ENCODE measurements around the gene ODR4.

DNA sequence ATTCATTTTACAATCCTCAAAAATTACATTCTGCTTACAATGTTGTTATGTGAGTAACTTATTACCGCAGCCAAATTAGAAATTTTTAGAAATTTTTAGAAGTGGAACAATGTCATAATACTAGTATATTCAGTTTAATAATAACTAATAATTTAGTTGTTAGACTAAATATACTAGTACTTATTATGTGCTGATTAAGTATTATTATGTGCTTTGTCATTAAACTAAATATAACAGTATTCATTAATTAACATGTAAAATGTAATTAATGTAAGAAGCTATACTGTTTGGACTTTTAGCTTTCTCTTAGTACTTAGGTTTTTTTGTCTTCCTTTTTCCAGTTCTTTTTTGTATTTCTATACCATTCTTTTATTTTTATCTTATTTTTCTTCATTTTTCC is 15.3 kb downstream of the ODR4 start:
- TF ChIP-seq NFE2L2 (IDR thresholded peaks at IDR 0.05; ENCODE audit: low read depth, low read length) (no peak), CTCF (conservative IDR thresholded peaks at IDR 0.05; ENCODE audit: low read depth, low read length) (no peak), RCOR1 (IDR thresholded peaks at IDR 0.05; ENCODE audit: insufficient replicate concordance, low read length) (no peak), BHLHE40 (IDR thresholded peaks at IDR 0.05; ENCODE audit: low read depth, low read length) (no peak), ELK1 (IDR thresholded peaks at IDR 0.05; ENCODE audit: borderline replicate concordance, low read depth, low read length) (no peak), POLR2A (IDR thresholded peaks at IDR 0.05; ENCODE audit: low read depth, low read length) (no peak), SMC3 (IDR thresholded peaks at IDR 0.05; ENCODE audit: low read depth, low read length) (no peak), RAD21 (IDR thresholded peaks at IDR 0.05; ENCODE audit: low read length) (no peak), CEBPB (IDR thresholded peaks at IDR 0.05; ENCODE audit: low read depth, low read length) (no peak), MAFK (IDR thresholded peaks at IDR 0.05; ENCODE audit: low read depth, low read length) (no peak), MAZ (IDR thresholded peaks at IDR 0.05; ENCODE audit: borderline replicate concordance, low read depth, low read length) (no peak), RFX5 (IDR thresholded peaks at IDR 0.05; ENCODE audit: low read depth, low read length) (no peak), FOS (IDR thresholded peaks at IDR 0.05; ENCODE audit: low read depth, low read length) (no peak)

Data from IMR-90 (cell line).